Adrenal gland (tissue), 12 donors: ENCODE measurements around the gene NKX2-8. TPM values are rescaled to one million over a fixed set of nuclear protein-coding genes. Genes with fewer than 3 reads are reported as not detected.
"Not testable (repeated sequence)": the region's sequence is repeated elsewhere in the genome, so short reads cannot be mapped to it uniquely, and the experiment has no call there.

Source experiments
- DNase-seq, 7 donors: peaks; one replicate each; pipeline ENCODE4 v3.0.0-alpha.2; 2019 to 2020
- H3K27ac ChIP-seq, 5 donors: fragments of 200-600 bp; sonication (generic) in 4 of 5; 1 replicate in 3 of 5; 2 replicates in 2 of 5; pipeline versions ENCODE4 v1.5.1 to v1.8.0; 2016 to 2020; ENCODE audit warnings: mild to moderate bottlenecking in 1 of 5
- H3K27me3 ChIP-seq: fragments of 200-600 bp; 2 replicates; pipeline ENCODE4 v1.8.0; 2021
- H3K36me3 ChIP-seq, 2 donors: fragments of 200-600 bp; replicated peaks in 1 of 2; 1 replicate in 1 of 2; 2 replicates in 1 of 2; pipeline versions ENCODE4 v1.5.1 to v1.8.0; 2018 to 2022
- H3K4me1 ChIP-seq, 2 donors: fragments of 200-600 bp; replicated peaks in 1 of 2; 1 replicate in 1 of 2; 2 replicates in 1 of 2; pipeline versions ENCODE4 v1.5.1 to v1.8.0; 2018 to 2021
- H3K4me3 ChIP-seq, 4 donors: fragments of 200-600 bp; sonication (generic) in 3 of 4; one replicate each; pipeline ENCODE4 v1.5.1; 2016 to 2018
- H3K9me3 ChIP-seq, 3 donors: fragments of 200-600 bp; sonication (generic) in 1 of 3; replicated peaks in 1 of 3; 1 replicate in 2 of 3; 2 replicates in 1 of 3; pipeline versions ENCODE4 v1.5.1 to v1.8.0; 2016 to 2021
- CTCF ChIP-seq, 6 experiments: fragments of 450-650 bp in 4 of 6; fragments of 200-600 bp in 2 of 6; sonication (generic) in 1 of 6; IDR thresholded peaks; 1 replicate in 5 of 6; 2 replicates in 1 of 6; pipeline versions ENCODE4 v1.5.1 to v1.8.0; 2016 to 2021; ENCODE audit warnings: antibody characterized with exemption in 6 of 6, mild to moderate bottlenecking in 2 of 6, moderate library complexity in 1 of 6
- POLR2A ChIP-seq, 2 donors: fragments of 450-650 bp; IDR thresholded peaks; one replicate each; pipeline ENCODE4 v1.6.1; 2017; ENCODE audit warnings: antibody characterized with exemption in 2 of 2, mild to moderate bottlenecking in 2 of 2, moderate library complexity in 1 of 2
- WGBS, 4 donors: extraction: QIAGEN DNeasy Blood & Tissue Kit in 2 of 4; methylation state at CpG; one replicate each; pipeline versions ENCODE4 v1.1.5 to v1.1.7; 2013 to 2017; 5-methylcytosine and 5-hydroxymethylcytosine counted together
- intact Hi-C, 2 donors: fragments of 100-400 bp; cut with DNase I; formaldehyde crosslinking; loops; one replicate each; pipeline versions ENCODE4 v1.14.1 to v1.15.0; 2022 to 2023
- polyA plus RNA-seq, 3 donors: library from polyadenylated mRNA; stranded (reverse); fragments of 200-250 nt in 2 of 3; fragments of 350-450 nt in 1 of 3; fragmentation: Illumina TruSeq in 1 of 3; extraction: RNeasy Lipid Tissue Mini Kit (QIAGEN cat#74804) in 1 of 3; gene quantifications; one replicate each; pipeline ENCODE4 v1.2.3, GENCODE V29; 2013 to 2014
- total RNA-seq, 9 donors: library from RNA; depleted of rRNA in 4 of 9; stranded (reverse); fragments of >200 nt in 4 of 9; fragments of 120-200 nt in 1 of 9; fragmentation: NEBNext Ultra II Directional in 1 of 9; extraction: Animal tissue kit (Norgen Biotek cat#: 25700) in 1 of 9; gene quantifications; one replicate each; pipeline versions ENCODE4 v1.1.0 to v1.2.4, GENCODE V29; 2013 to 2023
- donor health status: healthy with polysubstance abuse.
- donor health status: Bipolar disorder and iron deficiency.
- donor health status: DM: yes; HTN: yes; CAD: no.
- donor health status: DM: no; HTN: no; CAD: no.
- donor health status: DM: no; HTN: no; CAD: no.
- donor health status: DM: yes; HTN: yes; CAD: no.

NKX2-8 gene
- total and polyA plus RNA-seq, 12 donors, result not detected

- Histone ChIP-seq H3K27ac (no peak overlapping the region), H3K4me3 (no peak overlapping the region), H3K4me1 (no peaks in the 10 kb centered on the region), H3K9me3 (no peaks in the 10 kb centered on the region), H3K27me3 (peaks cover 22% of the 10 kb centered on the region), H3K36me3 (no peaks in the 10 kb centered on the region)
- no peak for TF ChIP-seq CTCF (IDR thresholded peaks at IDR 0.05)
- TF ChIP-seq POLR2A (IDR thresholded peaks at IDR 0.05), result no peak
- intact Hi-C loops, result loop anchor here (10.0 kb wide), 1 partner anchor 49 kb away; no protein-coding TSS in a partner anchor
- 71 to 82% (median 76%) methylated on average over 6 of the region's 6 CpGs for WGBS, 4 donors
- no peak for DNase-seq
Measured at GRCh38 chr14:36555998-36556743, 26.2 kb downstream of the NKX2-8 start.

- Histone ChIP-seq H3K4me3 (no peak overlapping the region), H3K36me3 (no peaks in the 10 kb centered on the region), H3K4me1 (no peaks in the 10 kb centered on the region), H3K27me3 (peaks cover 16% of the 10 kb centered on the region), H3K27ac (no peak overlapping the region), H3K9me3 (no peaks in the 10 kb centered on the region)
- TF ChIP-seq POLR2A (IDR thresholded peaks at IDR 0.05) (no peak), CTCF (IDR thresholded peaks at IDR 0.05) (peak; percentile 9 to 71 (median 54))
- peak in 3 of 7 donors; percentile 14 to 48 (median 36) for DNase-seq
- 32 to 35% (median 33%) methylated on average over 4 of the region's 4 CpGs for WGBS, 4 donors
- intact Hi-C loops, result loop anchor here (10.0 kb wide), 1 partner anchor 51 kb away; no protein-coding TSS in a partner anchor
Measured at GRCh38 chr14:36553656-36554260, 28.7 kb downstream of the NKX2-8 start.

- Histone ChIP-seq H3K36me3 (no peaks in the 10 kb centered on the region), H3K4me3 (no peak overlapping the region), H3K27ac (no peak overlapping the region), H3K4me1 (no peaks in the 10 kb centered on the region), H3K27me3 (peaks cover 16% of the 10 kb centered on the region), H3K9me3 (no peaks in the 10 kb centered on the region)
- intact Hi-C loops, result loop anchor here (10.0 kb wide), 1 partner anchor 54 kb away; no protein-coding TSS in a partner anchor
- TF ChIP-seq CTCF (IDR thresholded peaks at IDR 0.05), result no peak
- no peak for TF ChIP-seq POLR2A (IDR thresholded peaks at IDR 0.05)
- WGBS, 4 donors, result 10 to 33% (median 24%) methylated on average over 1 of the region's 1 CpG
- DNase-seq, result no peak
Measured at GRCh38 chr14:36550899-36551298, 31.5 kb downstream of the NKX2-8 start.

- H3K27ac ChIP-seq, intact Hi-C loops, H3K4me3 ChIP-seq, H3K4me1 ChIP-seq, H3K36me3 ChIP-seq, H3K27me3 ChIP-seq, H3K9me3 ChIP-seq, DNase-seq: not testable (repeated sequence)
- 87 to 93% (median 91%) methylated on average over 16 of the region's 16 CpGs for WGBS, 4 donors
Measured at GRCh38 chr14:36544280-36544679, 38.1 kb downstream of the NKX2-8 start.
